ENCODE results near the gene STAU1. TPM values are rescaled to one million over a fixed set of nuclear protein-coding genes. Genes with fewer than 3 reads are reported as not detected.
A peak's percentile ranks its signal among the peaks of the same experiment; 100 is the strongest.

The STAU1 gene
- total and polyA plus RNA-seq, 2 of the 13 experiments (the other 11 are each of a cell fraction or from before 2014, with no cell fraction given): 119 to 133 TPM

GRCh38 chr20:49161428-49162152, 26.5 kb downstream of the STAU1 start (continued):
- TF ChIP-seq CREB3 (CRISPR knock-in tag; IDR thresholded peaks at IDR 0.05) (no peak), ZNF772 (CRISPR knock-in tag; IDR thresholded peaks at IDR 0.05) (no peak), ZNF383 (CRISPR knock-in tag; IDR thresholded peaks at IDR 0.05; ENCODE audit: borderline replicate concordance) (no peak), PAXIP1 (CRISPR knock-in tag; conservative IDR thresholded peaks at IDR 0.05) (peak; percentile 69), ZNF34 (CRISPR knock-in tag; IDR thresholded peaks at IDR 0.05; ENCODE audit: borderline replicate concordance) (no peak), KMT2B (CRISPR knock-in tag; IDR thresholded peaks at IDR 0.05) (no peak), MAFF (IDR thresholded peaks at IDR 0.05; ENCODE audit: low read depth, low read length) (no peak), PBX2 (CRISPR knock-in tag; IDR thresholded peaks at IDR 0.05) (no peak), ZBTB7A (CRISPR knock-in tag; IDR thresholded peaks at IDR 0.05) (no peak), EP300 (IDR thresholded peaks at IDR 0.05; ENCODE audit: low read depth in 2 of 2, low read length in 2 of 2) (peak in 1 of 2 experiments; percentile 17; a peak in 1 of 4 replicates), EP300 (CRISPR knock-in tag; IDR thresholded peaks at IDR 0.05; ENCODE audit: borderline replicate concordance) (no peak), ZNF644 (CRISPR knock-in tag; IDR thresholded peaks at IDR 0.05; ENCODE audit: low read depth) (no peak), CERS6 (CRISPR knock-in tag; IDR thresholded peaks at IDR 0.05) (no peak), KLF12 (CRISPR knock-in tag; IDR thresholded peaks at IDR 0.05; ENCODE audit: borderline replicate concordance) (0 out of 2 replicates have a peak, but pooled peaks have one; percentile 33), MIER3 (CRISPR knock-in tag; IDR thresholded peaks at IDR 0.05; ENCODE audit: borderline replicate concordance) (peak; percentile 26; the same call in 1 of the 2 replicates), ZNF775 (CRISPR knock-in tag; IDR thresholded peaks at IDR 0.05; ENCODE audit: borderline replicate concordance) (no peak), ZNF720 (CRISPR knock-in tag; IDR thresholded peaks at IDR 0.05) (no peak), SYNCRIP (IDR thresholded peaks at IDR 0.05; ENCODE audit: insufficient read depth, low read depth, low read length) (no peak), SATB2 (CRISPR knock-in tag; IDR thresholded peaks at IDR 0.05) (no peak), TCF12 (IDR thresholded peaks at IDR 0.05) (no peak), TCF12 (CRISPR knock-in tag; IDR thresholded peaks at IDR 0.05) (0 out of 2 replicates have a peak, but pooled peaks have one; percentile 12), ZNF331 (CRISPR knock-in tag; IDR thresholded peaks at IDR 0.05) (peak; percentile 18; the same call in 1 of the 2 replicates), BHLHE40 (IDR thresholded peaks at IDR 0.05; ENCODE audit: low read length) (no peak), SIX4 (CRISPR knock-in tag; IDR thresholded peaks at IDR 0.05) (no peak), ZNF549 (CRISPR knock-in tag; IDR thresholded peaks at IDR 0.05) (no peak)
